ENCODE results near the gene OAS2.

Gene OAS2

DNA sequence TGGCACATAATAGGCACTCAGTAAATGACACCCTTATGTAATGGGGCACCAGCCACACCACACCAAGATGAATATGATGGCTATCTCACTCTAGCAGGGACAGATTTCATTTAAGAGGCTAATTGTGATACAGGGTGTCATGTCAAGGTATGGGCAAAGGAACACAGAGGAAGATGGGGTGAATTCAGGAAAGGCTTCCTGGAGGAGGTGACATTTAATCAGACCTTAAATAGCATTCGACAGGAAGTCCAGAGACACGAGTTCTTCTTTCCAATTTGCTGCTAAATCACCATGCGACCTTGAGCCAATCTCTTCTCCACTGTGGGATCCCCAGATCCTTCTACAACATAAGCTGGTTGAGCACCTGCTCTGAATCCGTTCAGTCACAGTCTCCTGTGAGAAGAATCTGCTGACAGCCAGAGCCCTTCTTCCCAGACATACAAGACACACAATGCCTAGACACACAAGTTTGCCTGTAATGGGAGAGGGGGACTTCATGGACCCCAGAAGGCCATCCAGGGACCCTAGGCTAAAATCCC lies 76.7 kb downstream of the OAS2 start:
- no peaks in the 10 kb centered on the region for H3K9me3 ChIP-seq (ENCODE audit: severe bottlenecking)
- no peak overlapping the region for H3K4me3 ChIP-seq (ENCODE audit: low read depth, low read length)
- DNase-seq, result no peak
- TF ChIP-seq, protein P1, sequence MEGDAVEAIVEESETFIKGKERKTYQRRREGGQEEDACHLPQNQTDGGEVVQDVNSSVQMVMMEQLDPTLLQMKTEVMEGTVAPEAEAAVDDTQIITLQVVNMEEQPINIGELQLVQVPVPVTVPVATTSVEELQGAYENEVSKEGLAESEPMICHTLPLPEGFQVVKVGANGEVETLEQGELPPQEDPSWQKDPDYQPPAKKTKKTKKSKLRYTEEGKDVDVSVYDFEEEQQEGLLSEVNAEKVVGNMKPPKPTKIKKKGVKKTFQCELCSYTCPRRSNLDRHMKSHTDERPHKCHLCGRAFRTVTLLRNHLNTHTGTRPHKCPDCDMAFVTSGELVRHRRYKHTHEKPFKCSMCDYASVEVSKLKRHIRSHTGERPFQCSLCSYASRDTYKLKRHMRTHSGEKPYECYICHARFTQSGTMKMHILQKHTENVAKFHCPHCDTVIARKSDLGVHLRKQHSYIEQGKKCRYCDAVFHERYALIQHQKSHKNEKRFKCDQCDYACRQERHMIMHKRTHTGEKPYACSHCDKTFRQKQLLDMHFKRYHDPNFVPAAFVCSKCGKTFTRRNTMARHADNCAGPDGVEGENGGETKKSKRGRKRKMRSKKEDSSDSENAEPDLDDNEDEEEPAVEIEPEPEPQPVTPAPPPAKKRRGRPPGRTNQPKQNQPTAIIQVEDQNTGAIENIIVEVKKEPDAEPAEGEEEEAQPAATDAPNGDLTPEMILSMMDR (IDR thresholded peaks at IDR 0.05; ENCODE audit: low read depth, low read length), result no peak
- H3K27ac ChIP-seq, result no peak overlapping the region
- no peaks in the 10 kb centered on the region for H3K27me3 ChIP-seq (ENCODE audit: insufficient read depth, low read depth, severe bottlenecking)
- peaks cover 17% of the 10 kb centered on the region for H3K36me3 ChIP-seq

DNA sequence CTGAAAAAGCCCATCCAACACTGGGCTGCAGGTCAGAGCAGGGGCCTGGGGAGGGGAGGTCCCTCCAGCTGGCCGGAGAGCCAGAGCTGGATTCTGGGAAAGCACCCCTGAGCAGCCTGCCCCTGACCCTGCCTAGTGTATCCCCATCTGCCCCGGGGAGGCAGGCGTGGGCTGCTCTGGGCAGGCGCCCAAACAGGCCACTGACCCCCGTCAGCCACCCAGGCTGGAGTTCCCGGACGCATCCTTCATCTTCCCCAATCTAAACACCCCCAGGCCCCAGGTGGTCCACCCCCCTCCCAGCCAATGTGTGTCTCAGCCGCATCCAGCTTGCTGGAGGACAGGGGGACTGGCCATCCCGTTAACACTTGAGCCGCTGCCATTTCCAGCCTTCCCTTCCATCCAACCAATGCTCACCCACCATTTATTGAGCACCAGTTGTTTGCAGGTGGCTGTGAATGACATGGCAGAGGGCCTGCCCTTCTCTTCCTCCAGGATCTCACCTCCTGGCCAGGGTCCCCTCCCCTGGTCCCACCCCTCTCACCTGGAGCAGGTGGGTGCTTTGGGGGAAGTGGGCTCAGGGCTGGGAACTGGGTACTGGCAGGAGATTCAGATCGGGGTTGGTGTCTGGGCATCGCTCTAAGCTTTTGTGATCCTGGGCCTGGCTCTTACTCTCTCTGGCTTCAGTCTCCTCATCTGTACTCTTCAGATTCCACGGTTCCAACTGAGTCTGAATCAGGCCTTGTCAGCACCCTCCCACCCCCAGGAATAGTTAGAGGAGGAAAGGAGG lies 77.5 kb downstream of the OAS2 start:
- Histone ChIP-seq H3K9me3 (ENCODE audit: severe bottlenecking) (no peaks in the 10 kb centered on the region), H3K27ac (no peak overlapping the region), H3K4me3 (ENCODE audit: low read depth, low read length) (peak overlapping the region; percentile 67), H3K36me3 (peaks cover 18% of the 10 kb centered on the region), H3K27me3 (ENCODE audit: insufficient read depth, low read depth, severe bottlenecking) (no peaks in the 10 kb centered on the region)
- TF ChIP-seq, protein P1 (IDR thresholded peaks at IDR 0.05; ENCODE audit: low read depth, low read length), result no peak
- no peak for DNase-seq

DNA sequence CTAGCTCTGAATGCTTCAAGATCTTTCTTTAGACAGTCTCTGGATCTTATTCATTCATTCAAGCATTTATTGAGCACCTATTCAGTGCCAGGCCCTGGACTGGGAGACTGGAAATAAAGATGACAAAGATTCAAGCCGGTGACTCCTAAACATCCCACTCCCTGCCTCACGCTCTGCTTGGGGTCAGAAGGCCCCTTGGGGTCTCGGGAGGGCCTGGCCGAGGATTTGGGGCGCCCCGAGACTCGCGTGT lies 78.0 kb downstream of the OAS2 start:
- TF ChIP-seq, protein P1 (IDR thresholded peaks at IDR 0.05; ENCODE audit: low read depth, low read length), result no peak
- H3K4me3 ChIP-seq (ENCODE audit: low read depth, low read length), result peak overlapping the region; percentile 67
- H3K9me3 ChIP-seq (ENCODE audit: severe bottlenecking), result no peaks in the 10 kb centered on the region
- H3K27me3 ChIP-seq (ENCODE audit: insufficient read depth, low read depth, severe bottlenecking), result no peaks in the 10 kb centered on the region
- H3K36me3 ChIP-seq, result peaks cover 20% of the 10 kb centered on the region
- no peak overlapping the region; the same call in 1 of the 2 replicates for H3K27ac ChIP-seq
- DNase-seq, result no peak

DNA sequence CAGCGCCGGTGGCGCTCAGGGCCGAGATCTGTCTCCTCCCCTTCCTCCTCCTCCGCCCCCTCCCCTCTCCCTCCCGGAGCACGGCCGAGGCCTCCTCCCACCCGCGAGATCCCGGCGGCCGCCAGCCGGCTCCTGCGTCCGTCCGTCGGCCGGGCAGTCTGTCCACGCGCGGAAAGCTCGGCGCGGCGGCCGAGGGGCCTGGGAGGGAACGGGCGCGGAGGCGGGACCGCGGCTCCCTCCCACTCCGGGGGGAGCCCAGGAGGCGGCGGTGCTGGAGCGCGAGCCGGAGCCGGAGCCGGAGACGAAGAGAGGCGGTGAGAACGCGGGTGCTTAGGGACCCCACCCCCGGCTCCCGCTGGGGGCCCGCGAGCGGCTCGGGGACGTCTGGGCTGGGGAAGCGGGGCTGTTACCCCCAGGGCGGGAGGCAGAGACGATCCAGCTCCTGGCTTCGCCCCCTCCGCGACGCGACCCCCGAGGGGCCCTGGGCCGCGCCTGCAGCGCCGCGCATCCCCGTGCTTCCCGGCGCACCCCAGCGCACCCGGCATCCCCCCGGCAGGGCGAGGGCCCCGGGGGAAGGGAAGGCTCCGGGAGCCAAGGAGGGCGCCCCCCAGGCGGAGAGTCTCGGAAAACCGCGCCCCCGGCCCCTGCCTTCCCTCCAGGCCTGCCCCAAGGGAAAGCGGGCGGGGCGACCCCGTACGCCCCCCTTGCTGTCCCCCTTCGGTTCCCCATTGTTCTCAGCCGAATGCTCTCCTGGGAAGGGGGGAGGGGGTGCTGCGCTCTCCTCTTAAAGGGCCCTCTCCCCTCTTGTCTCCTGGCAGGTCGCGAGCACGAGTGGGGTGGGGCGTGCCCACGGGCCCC lies 78.5 kb downstream of the OAS2 start, which contains the start of gene DTX1:
DTX1 (plus strand) TSS at position 100 of the 858 bp plus-strand sequence. CDS start 1,463 bp downstream, outside the sequence.
- Histone ChIP-seq H3K27ac (peak within 1 kb of the TSS; percentile 57), H3K27me3 (ENCODE audit: insufficient read depth, low read depth, severe bottlenecking) (no peaks in the 10 kb centered on the region), H3K9me3 (ENCODE audit: severe bottlenecking) (no peaks in the 10 kb centered on the region), H3K4me3 (ENCODE audit: low read depth, low read length) (peak within 1 kb of the TSS; percentile 67), H3K36me3 (peaks cover 22% of the 10 kb centered on the region)
- peak; percentile 53 for DNase-seq
- TF ChIP-seq, protein P1 (IDR thresholded peaks at IDR 0.05; ENCODE audit: low read depth, low read length), result no peak

DNA sequence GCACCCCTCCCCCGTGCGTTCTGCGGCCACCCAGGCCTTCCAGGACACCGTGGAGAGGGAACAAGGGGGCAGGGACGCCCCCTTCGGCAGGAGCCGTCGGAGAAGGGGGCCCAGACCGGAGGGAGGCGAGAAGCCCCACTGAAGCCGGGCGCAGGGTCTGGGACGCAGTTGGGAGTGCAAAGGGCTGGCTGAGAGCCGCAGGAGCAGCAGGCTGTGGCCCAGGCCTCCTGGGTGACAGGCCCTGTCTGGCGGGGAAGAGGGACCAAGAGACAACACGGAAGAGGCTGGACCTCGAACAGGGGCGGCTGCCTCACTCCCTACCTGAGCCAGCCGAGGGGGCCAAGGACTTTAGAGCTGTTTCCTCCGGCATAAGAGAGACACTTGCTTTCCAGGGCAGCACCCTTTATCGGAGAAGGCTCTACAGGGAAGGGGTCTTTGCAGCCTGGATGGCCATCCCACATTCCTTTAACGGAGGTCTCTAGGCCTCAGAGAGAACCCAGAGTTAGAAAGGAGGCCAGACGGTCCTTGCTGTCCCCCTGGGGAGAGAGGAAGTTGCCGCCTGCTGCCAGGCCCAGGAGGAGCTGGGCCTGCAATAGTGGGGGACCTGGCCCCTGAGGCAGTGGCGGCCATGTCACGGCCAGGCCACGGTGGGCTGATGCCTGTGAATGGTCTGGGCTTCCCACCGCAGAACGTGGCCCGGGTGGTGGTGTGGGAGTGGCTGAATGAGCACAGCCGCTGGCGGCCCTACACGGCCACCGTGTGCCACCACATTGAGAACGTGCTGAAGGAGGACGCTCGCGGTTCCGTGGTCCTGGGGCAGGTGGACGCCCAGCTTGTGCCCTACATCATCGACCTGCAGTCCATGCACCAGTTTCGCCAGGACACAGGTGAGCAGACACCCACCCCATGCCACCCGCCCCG lies 79.5 kb downstream of the OAS2 start:
- DNase-seq, result no peak
- H3K27me3 ChIP-seq (ENCODE audit: insufficient read depth, low read depth, severe bottlenecking), result no peaks in the 10 kb centered on the region
- TF ChIP-seq, protein P1 (IDR thresholded peaks at IDR 0.05; ENCODE audit: low read depth, low read length), result no peak
- H3K9me3 ChIP-seq (ENCODE audit: severe bottlenecking), result no peaks in the 10 kb centered on the region
- peaks cover 22% of the 10 kb centered on the region for H3K36me3 ChIP-seq
- peak overlapping the region; percentile 67 for H3K4me3 ChIP-seq (ENCODE audit: low read depth, low read length)
- no peak overlapping the region for H3K27ac ChIP-seq
